ENCODE results near the gene ORM1.
A peak's percentile ranks its signal among the peaks of the same experiment; 100 is the strongest.
"Not testable (repeated sequence)": the region's sequence is repeated elsewhere in the genome, so short reads cannot be mapped to it uniquely, and the experiment has no call there.

ORM1 gene

DNA sequence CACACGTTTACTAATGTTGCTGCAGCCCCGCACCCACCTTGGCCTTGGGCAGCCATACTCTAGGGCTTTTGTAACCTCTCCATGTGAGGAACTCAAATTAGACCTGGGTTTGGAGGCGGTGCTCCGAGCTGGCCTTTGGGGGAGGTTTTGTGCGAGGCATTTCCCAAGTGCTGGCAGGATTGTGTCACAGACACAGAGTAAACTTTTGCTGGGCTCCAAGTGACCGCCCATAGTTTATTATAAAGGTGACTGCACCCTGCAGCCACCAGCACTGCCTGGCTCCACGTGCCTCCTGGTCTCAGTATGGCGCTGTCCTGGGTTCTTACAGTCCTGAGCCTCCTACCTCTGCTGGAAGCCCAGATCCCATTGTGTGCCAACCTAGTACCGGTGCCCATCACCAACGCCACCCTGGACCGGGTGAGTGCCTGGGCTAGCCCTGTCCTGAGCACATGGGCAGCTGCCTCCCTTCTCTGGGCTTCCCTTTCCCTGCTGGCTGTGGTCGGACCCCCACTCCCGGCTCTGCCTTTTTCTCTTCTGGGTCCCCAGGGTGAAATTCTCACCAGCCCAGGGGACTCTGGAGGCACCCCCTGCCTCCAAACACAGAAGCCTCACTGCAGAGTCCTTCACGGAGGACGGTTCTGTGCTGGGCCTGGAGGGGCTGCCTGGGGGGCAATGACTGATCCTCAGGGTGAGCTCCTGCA is at the start of gene ORM1:
Gene ORM1, plus strand, starts transcription at position 268 of the 701 bp plus-strand sequence. Its CDS starts 36 bp downstream, at position 304.
- H3K4me3 ChIP-seq (ENCODE audit: low read depth, low read length); DNase-seq (ENCODE audit: low read depth); in situ Hi-C loops (cut with HindIII; ENCODE audit: low sequenced_read_pairs): not testable (repeated sequence)

DNA sequence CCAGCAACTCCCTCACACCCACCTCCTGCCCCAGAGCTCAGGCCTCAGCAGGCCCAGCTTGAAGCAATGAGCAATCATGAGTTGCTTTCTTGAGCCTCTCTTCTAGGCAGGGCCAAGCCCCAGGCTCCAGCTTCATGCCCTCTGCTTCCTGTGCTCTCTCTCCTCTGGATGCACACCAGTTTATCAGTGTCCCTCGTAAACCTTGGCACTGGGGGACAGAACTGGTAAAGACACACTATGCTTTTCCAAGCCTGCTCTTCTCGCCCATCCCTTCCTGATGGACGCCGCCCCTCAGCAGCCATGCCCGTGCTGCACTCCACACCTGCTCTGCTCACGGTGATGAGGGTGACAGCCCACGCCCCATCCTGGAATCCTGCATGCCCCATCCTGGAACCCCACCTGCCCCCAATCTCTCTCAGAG is 49.4 kb upstream of the ORM1 start:
- DNase-seq (ENCODE audit: low read depth) = no peak
- TF ChIP-seq, protein P1, sequence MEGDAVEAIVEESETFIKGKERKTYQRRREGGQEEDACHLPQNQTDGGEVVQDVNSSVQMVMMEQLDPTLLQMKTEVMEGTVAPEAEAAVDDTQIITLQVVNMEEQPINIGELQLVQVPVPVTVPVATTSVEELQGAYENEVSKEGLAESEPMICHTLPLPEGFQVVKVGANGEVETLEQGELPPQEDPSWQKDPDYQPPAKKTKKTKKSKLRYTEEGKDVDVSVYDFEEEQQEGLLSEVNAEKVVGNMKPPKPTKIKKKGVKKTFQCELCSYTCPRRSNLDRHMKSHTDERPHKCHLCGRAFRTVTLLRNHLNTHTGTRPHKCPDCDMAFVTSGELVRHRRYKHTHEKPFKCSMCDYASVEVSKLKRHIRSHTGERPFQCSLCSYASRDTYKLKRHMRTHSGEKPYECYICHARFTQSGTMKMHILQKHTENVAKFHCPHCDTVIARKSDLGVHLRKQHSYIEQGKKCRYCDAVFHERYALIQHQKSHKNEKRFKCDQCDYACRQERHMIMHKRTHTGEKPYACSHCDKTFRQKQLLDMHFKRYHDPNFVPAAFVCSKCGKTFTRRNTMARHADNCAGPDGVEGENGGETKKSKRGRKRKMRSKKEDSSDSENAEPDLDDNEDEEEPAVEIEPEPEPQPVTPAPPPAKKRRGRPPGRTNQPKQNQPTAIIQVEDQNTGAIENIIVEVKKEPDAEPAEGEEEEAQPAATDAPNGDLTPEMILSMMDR (IDR thresholded peaks at IDR 0.05; ENCODE audit: low read depth, low read length, missing control alignments) = no peak
- no peak overlapping the region for H3K4me3 ChIP-seq (ENCODE audit: low read depth, low read length)
- in situ Hi-C loops (cut with HindIII; ENCODE audit: low sequenced_read_pairs) = no loop called here

DNA sequence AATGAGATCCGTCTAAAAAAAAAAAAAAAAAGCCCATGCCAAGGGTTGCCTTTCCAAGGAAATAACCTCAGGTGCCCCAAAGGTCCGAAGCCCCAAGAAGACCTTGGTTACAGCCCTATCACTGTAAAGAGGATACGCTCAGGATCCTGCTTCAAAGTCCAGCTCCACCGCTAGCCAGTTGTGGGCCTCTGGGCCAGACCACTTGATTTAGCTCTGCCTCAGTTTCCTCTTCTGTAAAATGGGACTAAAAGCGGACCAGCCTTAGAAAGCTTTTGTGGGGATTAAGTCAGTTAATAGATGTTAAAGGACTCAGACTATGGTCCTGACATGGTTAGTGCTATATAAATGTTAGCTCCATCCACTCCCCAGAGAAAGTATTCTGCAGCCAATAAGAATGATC is 48.7 kb upstream of the ORM1 start:
- in situ Hi-C loops (cut with HindIII; ENCODE audit: low sequenced_read_pairs) = no loop called here
- DNase-seq (ENCODE audit: low read depth) = no peak
- H3K4me3 ChIP-seq (ENCODE audit: low read depth, low read length) = no peak overlapping the region
- TF ChIP-seq, protein P1 (IDR thresholded peaks at IDR 0.05; ENCODE audit: low read depth, low read length, missing control alignments) = no peak

DNA sequence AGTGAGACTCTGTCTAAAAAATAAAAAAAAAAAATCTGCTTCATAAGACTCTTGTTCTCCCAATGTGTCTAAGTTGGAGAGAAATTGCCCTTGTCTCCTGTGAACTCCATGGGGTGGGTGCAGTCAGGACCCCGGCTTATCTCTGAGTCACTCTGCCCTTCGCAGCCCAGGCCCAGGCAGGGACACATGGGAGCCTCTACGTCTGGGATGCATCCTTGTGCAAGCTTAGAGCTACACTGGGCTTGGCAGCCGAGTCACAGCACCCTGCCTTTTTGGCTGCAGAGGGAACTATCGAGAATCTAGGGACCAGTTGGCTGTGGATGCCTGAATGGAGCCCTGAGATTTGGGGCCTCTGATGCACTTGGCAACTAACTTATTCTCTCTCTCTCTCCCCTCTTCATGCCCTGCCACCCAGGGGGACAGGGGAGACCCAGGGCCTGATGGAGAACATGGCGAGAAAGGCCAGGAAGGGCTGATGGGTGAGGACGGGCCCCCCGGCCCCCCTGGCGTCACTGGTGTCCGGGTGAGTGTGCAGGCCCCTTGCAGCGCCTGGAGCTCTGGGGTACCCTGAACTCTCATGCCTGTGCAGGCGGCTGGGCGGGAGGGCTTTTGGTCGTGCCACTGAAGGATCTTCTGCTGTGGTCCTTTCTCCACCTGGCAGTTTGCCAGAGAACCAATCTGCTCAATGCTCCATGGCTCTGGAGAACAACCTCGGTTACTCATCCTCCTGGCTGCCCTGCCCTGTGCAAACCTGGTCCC is 47.5 kb upstream of the ORM1 start:
- no peak overlapping the region for H3K4me3 ChIP-seq (ENCODE audit: low read depth, low read length)
- TF ChIP-seq, protein P1 (IDR thresholded peaks at IDR 0.05; ENCODE audit: low read depth, low read length, missing control alignments) = no peak
- in situ Hi-C loops (cut with HindIII; ENCODE audit: low sequenced_read_pairs) = loop anchor here (5.0 kb wide), 1 partner anchor 168 kb away; no protein-coding TSS in a partner anchor

DNA sequence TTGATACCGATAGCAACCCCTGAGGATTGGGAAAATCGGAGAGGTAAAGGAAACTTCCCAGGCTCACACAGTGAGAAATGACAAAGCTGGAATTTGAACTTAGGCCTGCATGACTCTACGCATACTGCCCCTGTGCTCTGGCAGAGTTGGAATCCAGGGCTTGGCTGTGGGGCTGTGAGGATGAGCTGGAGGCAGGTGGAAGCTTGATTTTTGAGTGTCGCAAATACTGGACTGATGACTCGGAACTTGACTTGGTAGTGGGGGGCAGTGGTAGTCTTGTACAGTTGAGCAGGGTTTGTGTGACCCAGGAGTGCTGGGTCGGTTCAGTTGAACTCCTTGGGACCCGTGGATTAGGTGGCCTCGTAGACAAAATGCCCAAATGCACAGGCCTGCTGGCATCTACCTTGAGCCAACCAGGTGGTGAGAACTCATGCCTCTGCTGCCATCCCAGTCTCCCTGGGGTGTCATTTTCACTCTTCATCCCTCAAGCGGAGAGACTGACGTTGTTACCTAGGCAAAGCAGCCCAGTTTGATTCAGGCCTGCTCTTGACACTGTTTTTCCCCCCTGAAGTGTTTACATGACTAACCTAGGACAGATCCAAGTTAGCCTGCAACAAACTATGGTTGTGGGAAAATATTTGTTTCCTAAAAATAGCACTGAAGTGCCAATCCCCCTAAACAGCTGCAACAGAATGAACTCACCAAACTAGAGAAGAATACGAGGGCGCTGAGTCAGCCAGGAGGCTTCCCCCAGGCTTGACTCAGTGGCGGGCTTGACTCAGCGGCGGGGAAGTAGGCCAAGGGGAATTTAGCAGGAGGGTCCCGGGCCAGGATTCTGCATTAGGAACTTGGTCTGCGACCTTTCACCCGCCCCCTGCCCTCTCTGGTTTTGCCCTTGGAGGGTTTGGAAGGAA is 45.7 kb upstream of the ORM1 start:
- TF ChIP-seq, protein P1 (IDR thresholded peaks at IDR 0.05; ENCODE audit: low read depth, low read length, missing control alignments) = no peak
- in situ Hi-C loops (cut with HindIII; ENCODE audit: low sequenced_read_pairs) = loop anchor here (5.0 kb wide), 1 partner anchor 170 kb away; no protein-coding TSS in a partner anchor
- peak; percentile 92 for DNase-seq (ENCODE audit: low read depth)
- H3K4me3 ChIP-seq (ENCODE audit: low read depth, low read length) = no peak overlapping the region

More for the DNA sequence above, 47.5 kb upstream of the ORM1 start:
- no peak for DNase-seq (ENCODE audit: low read depth)

DNA sequence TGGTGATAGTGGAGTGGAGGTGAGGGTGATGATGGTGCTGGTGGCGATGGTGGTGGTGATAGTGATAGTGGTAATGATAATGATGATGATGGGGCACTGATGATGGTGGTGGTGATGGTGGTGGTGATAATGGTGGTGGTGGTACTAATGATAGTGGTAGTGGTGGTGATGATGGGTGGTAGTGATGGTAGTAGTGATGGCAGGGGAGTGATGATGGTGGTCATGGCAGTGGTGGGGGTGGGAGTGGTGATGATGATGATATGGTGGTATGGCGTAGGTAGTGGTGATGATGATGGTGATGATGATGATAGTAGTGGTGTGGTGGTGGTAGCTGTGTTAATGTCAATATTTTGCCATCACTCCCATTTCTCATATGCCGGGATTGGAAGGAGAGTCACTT is 44.5 kb upstream of the ORM1 start:
- DNase-seq (ENCODE audit: low read depth) = no peak
- H3K4me3 ChIP-seq (ENCODE audit: low read depth, low read length) = no peak overlapping the region
- TF ChIP-seq, protein P1 (IDR thresholded peaks at IDR 0.05; ENCODE audit: low read depth, low read length, missing control alignments) = no peak
- in situ Hi-C loops (cut with HindIII; ENCODE audit: low sequenced_read_pairs) = loop anchor here (5.0 kb wide), 1 partner anchor 171 kb away; no protein-coding TSS in a partner anchor

Data from astrocyte of the cerebellum (primary cell).